Activated naive CD8-positive, alpha-beta T cell treated with anti-CD3 and anti-CD28 coated beads, Interleukin-2, amount 50 U/mL, for 24 hours (primary cell): ENCODE data around the gene DUXB.

ENCODE experiments used
- ATAC-seq: fragments of 150-1000 bp; cut with Tn5 transposase; one replicate; pipeline ENCODE4 v1.10.0; 2021
- DNase-seq: peaks from one replicate; pipeline ENCODE4 v3.0.0; 2021
- H3K27ac Mint-ChIP-seq: one replicate; pipeline ENCODE4 v1.8.0; 2021; ENCODE audit warnings: mild to moderate bottlenecking, mixed read lengths
- H3K27me3 Mint-ChIP-seq: one replicate; pipeline ENCODE4 v1.8.0; 2021; ENCODE audit warnings: mixed read lengths
- H3K36me3 Mint-ChIP-seq: one replicate; pipeline ENCODE4 v1.8.0; 2021; ENCODE audit warnings: low read depth, mixed read lengths
- H3K4me1 Mint-ChIP-seq: one replicate; pipeline ENCODE4 v1.8.0; 2021; ENCODE audit warnings: mixed read lengths
- H3K4me3 Mint-ChIP-seq: one replicate; pipeline ENCODE4 v1.8.0; 2021; ENCODE audit warnings: mild to moderate bottlenecking, moderate library complexity, mixed read lengths
- H3K9me3 Mint-ChIP-seq: one replicate; pipeline ENCODE4 v1.8.0; 2021; ENCODE audit warnings: mixed read lengths

The DUXB gene

GRCh38 chr16:75644240-75645012 is 56.8 kb downstream of the DUXB start:
- Mint-ChIP-seq H3K36me3 (peaks cover 55% of the 10 kb centered on the region), H3K27ac (peak overlapping the region; percentile 59), H3K4me1 (peaks cover 48% of the 10 kb centered on the region), H3K27me3 (no peaks in the 10 kb centered on the region), H3K9me3 (no peaks in the 10 kb centered on the region), H3K4me3 (peak overlapping the region; percentile 91)
- ATAC-seq: no peak
- DNase-seq: no peak
